ENCODE measurements around the gene NFS1. TPM values are rescaled to one million over a fixed set of nuclear protein-coding genes. Genes with fewer than 3 reads are reported as not detected.

NFS1 gene
- total RNA-seq, 1 experiment from 2014 or later, result 69.8 TPM

GRCh38 chr20:35661053-35661452, 38.1 kb downstream of the NFS1 start:
- H3K4me3 ChIP-seq (ENCODE audit: low read depth, low read length), result no peak overlapping the region
- Mint-ChIP-seq H3K27ac (ENCODE audit: unreplicated experiment) (no peak overlapping the region), H3K4me1 (ENCODE audit: low read depth, unreplicated experiment) (peaks cover 28% of the 10 kb centered on the region), H3K36me3 (ENCODE audit: insufficient read depth, unreplicated experiment) (peaks cover 40% of the 10 kb centered on the region), H3K27me3 (ENCODE audit: insufficient read depth, unreplicated experiment) (no peaks in the 10 kb centered on the region), H3K4me3 (ENCODE audit: unreplicated experiment) (no peak overlapping the region), H3K9me3 (ENCODE audit: unreplicated experiment) (no peaks in the 10 kb centered on the region)
- H3K9me3 ChIP-seq, result no peaks in the 10 kb centered on the region
- POLR2A ChIA-PET, result interaction anchor here (1.0 to 2.0 kb wide), 2 partner anchors 46 to 82 kb away, joined by 5 read pairs; partner anchors contain the start of gene SPAG4
- DNase-seq, result no peak
- intact Hi-C loops (cut with micrococcal nuclease; ENCODE audit: unreplicated experiment), result loop anchor here (10.0 kb wide), 1 partner anchor 96 kb away; no protein-coding TSS in a partner anchor
- CTCF ChIA-PET, result interaction anchor here (1.0 kb wide), 1 partner anchor 44 kb away, joined by 3 read pairs; no protein-coding TSS in a partner anchor
- peaks cover 30% of the 10 kb centered on the region for H3K4me1 ChIP-seq
- TF ChIP-seq CTCF (IDR thresholded peaks at IDR 0.05; ENCODE audit: insufficient read depth in 1 of 2, low read depth in 1 of 2, low read length in 1 of 2, severe bottlenecking in 1 of 2, unreplicated experiment in 1 of 2), result no peak
- no peaks in the 10 kb centered on the region for H3K27me3 ChIP-seq (replicated peaks; ENCODE audit: control insufficient read depth, insufficient read depth, low read length)
- BruUV-seq (replicated peaks), result no TSS peak
- H3K36me3 ChIP-seq (ENCODE audit: control insufficient read depth, insufficient read depth, low read length), result no peaks in the 10 kb centered on the region

GRCh38 chr20:35660122-35660937, 38.8 kb downstream of the NFS1 start:
- Mint-ChIP-seq H3K27ac (ENCODE audit: unreplicated experiment) (no peak overlapping the region), H3K9me3 (ENCODE audit: unreplicated experiment) (no peaks in the 10 kb centered on the region), H3K27me3 (ENCODE audit: insufficient read depth, unreplicated experiment) (no peaks in the 10 kb centered on the region), H3K4me3 (ENCODE audit: unreplicated experiment) (no peak overlapping the region), H3K36me3 (ENCODE audit: insufficient read depth, unreplicated experiment) (peaks cover 42% of the 10 kb centered on the region), H3K4me1 (ENCODE audit: low read depth, unreplicated experiment) (peaks cover 28% of the 10 kb centered on the region)
- peaks cover 30% of the 10 kb centered on the region for H3K4me1 ChIP-seq
- TF ChIP-seq CTCF (IDR thresholded peaks at IDR 0.05; ENCODE audit: insufficient read depth in 1 of 2, low read depth in 1 of 2, low read length in 1 of 2, severe bottlenecking in 1 of 2, unreplicated experiment in 1 of 2), result no peak
- intact Hi-C loops (cut with micrococcal nuclease; ENCODE audit: unreplicated experiment), result loop anchor here (10.0 kb wide), 1 partner anchor 96 kb away; no protein-coding TSS in a partner anchor
- no peaks in the 10 kb centered on the region for H3K36me3 ChIP-seq (ENCODE audit: control insufficient read depth, insufficient read depth, low read length)
- DNase-seq, result peak in 1 of 2 experiments; percentile 32
- BruUV-seq (replicated peaks), result no TSS peak
- ChIA-PET POLR2A (interaction anchor here (1.0 to 2.0 kb wide), 2 partner anchors 45 to 83 kb away, joined by 5 read pairs; partner anchors contain the start of gene SPAG4), CTCF (interaction anchor here (0.7 to 1.2 kb wide), 5 partner anchors 24 to 293 kb away, joined by 3 to 5 read pairs (median 4); partner anchors contain the start of genes NFS1 and ROMO1)
- H3K9me3 ChIP-seq, result no peaks in the 10 kb centered on the region
- no peaks in the 10 kb centered on the region for H3K27me3 ChIP-seq (replicated peaks; ENCODE audit: control insufficient read depth, insufficient read depth, low read length)
- no peak overlapping the region for H3K4me3 ChIP-seq (ENCODE audit: low read depth, low read length)

- Histone ChIP-seq H3K36me3 (ENCODE audit: control insufficient read depth, insufficient read depth, low read length) (peaks cover 9% of the 10 kb centered on the region), H3K4me3 (ENCODE audit: low read depth, low read length) (no peak overlapping the region), H3K9me3 (no peaks in the 10 kb centered on the region), H3K4me1 (peaks cover 19% of the 10 kb centered on the region), H3K27me3 (replicated peaks; ENCODE audit: control insufficient read depth, insufficient read depth, low read length) (no peaks in the 10 kb centered on the region)
- no TSS peak for BruUV-seq (replicated peaks)
- H3K9me3 Mint-ChIP-seq (ENCODE audit: unreplicated experiment), result no peaks in the 10 kb centered on the region
- H3K4me3 Mint-ChIP-seq (ENCODE audit: unreplicated experiment), result no peak overlapping the region
- H3K27me3 Mint-ChIP-seq (ENCODE audit: insufficient read depth, unreplicated experiment), result no peaks in the 10 kb centered on the region
- CTCF ChIA-PET, result no interaction called here
- H3K27ac Mint-ChIP-seq (ENCODE audit: unreplicated experiment), result no peak overlapping the region
- H3K36me3 Mint-ChIP-seq (ENCODE audit: insufficient read depth, unreplicated experiment), result peaks cover 17% of the 10 kb centered on the region
- POLR2A ChIA-PET, result no interaction called here
- no peak for TF ChIP-seq CTCF (IDR thresholded peaks at IDR 0.05; ENCODE audit: insufficient read depth in 1 of 2, low read depth in 1 of 2, low read length in 1 of 2, severe bottlenecking in 1 of 2, unreplicated experiment in 1 of 2)
- intact Hi-C loops (cut with micrococcal nuclease; ENCODE audit: unreplicated experiment), result no loop called here
- H3K4me1 Mint-ChIP-seq (ENCODE audit: low read depth, unreplicated experiment), result peaks cover 18% of the 10 kb centered on the region
- no peak for DNase-seq
These were observed 41.9 kb downstream of the NFS1 start for GRCh38 chr20:35657271-35657670.
